Suppressor macrophage (primary cell): Measurements from ENCODE around the gene CNTN5.

Experiments
- DNase-seq, 4 experiments: peaks; one replicate each; pipeline ENCODE4 v3.0.0-alpha.2; 2020 to 2022

CNTN5 gene

DNA sequence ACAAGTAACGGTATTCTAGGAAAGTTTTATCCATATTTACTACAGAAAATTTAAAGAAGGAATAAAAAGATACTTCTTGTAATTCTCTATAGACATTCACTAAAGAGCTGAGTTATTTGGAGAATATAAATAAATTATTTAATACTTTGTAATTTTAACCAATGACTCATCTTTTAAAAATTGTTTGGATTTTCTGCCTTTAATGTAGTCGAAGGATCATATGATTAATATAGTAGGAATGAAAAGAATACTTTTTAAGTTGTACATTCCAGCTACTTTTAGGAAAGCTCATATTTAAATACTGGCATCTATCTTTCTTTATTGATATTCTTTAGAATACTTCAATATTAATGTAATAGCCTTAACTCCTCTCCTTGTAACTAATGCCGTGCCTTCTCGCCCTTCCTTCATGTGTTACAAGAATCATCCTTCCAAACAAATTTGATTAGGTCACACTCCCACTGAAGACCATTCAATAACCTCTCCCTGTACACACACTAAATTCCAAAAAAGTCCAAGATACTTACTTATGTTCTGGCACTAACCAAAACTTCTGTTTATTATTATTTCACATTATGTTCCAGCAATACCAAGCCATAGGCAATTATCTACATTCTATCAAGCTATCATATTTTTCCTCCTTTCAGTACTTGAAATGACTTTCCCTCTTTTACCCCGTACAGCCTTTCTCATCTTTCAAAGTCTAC is 501.9 kb downstream of the CNTN5 start:
- DNase-seq, result no peak

DNA sequence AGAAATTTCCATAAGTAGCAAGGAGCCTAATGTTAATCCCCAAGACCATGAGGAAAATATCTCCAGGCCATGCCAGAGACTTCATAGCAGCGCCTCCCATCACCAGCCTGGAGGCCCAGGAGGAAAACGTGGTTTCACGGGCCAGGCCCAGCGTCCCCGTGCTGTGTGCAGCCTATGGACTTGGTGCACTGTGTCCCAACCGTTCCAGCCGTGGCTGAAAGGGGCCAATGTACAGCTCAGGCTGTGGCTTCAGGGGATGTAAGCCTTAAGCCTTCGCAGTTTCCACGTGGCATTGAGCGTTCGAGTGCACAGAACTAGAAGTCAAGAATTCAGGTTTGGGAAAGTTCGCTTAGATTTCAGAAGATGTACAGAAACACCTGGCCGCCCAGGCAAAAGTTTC is 510.7 kb downstream of the CNTN5 start:
- no peak for DNase-seq

DNA sequence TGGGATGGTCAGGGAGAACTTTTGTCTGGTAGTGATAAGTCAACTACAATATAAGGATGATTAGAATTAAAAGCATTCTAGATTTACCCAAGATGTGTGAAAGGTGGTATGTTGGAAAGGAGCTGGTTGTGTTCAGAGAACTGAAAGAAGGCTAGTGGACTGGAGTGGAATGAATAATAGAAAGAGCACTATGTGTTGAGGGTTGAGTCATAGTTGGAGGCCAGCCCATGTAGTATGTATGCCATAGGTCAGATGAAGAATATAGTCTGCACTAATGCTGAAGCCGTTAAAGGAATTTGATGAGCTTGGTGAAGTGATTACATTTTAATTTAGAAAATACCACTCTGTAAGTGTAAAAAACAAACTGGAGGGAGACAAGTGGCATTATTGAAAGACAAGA is 514.1 kb downstream of the CNTN5 start:
- DNase-seq, result no peak

GRCh38 chr11:99535406-99535805 is 514.7 kb downstream of the CNTN5 start:
- no peak for DNase-seq

DNA sequence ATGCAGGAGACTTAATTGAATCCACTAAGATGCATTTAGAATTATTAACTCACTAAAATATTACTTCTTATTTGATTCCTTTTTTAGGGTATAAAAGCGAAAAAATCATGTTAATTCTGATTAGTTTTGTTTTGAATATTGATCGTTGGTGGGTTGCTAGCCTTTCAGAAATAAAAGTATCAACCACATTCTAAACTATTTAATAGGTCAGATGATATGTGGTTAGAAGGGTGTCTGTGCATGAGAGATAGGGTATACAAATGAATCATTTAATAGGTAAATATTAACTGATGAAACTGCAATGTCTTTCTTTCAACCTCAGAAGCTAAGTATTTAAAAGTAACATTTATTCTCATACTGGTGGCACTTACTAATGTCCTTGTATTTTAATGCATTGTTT is 515.1 kb downstream of the CNTN5 start:
- no peak for DNase-seq

DNA sequence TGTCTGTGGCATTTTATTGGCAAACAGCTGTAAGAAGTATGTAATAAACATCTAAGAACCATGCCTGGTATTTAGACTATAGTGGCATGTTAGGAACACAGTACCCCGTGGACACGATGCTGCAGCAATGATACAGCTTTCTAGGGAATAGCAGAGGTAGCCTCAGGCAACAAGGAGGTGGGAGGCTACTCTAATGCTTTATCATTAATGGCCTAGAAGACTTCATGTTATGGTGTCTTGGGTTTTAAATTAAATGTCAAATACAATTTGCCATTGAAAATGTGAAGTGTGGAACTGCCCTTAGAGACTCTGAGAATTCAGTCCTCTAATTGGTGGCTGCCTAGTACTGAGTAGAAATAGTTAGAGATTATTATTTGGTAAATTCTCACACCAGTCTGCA is 516.9 kb downstream of the CNTN5 start:
- no peak for DNase-seq

DNA sequence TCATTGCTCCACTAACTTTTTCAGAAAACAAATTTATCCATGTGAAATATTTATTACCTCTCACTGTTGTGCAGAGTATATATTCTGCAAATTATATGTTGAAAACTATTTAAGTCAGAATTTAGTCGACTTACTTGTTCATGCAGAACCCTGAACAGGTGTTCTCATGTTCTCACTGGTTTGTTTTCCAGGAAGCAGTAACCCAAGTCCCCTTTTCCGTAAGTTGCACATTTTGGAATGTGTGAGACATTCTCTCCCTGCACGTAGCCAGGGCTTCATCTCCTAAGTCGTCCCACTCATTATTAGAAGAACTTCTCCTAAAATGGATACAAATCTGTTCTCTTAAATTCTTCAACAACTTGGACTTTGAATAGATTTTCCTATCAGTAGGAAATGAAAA is 524.9 kb downstream of the CNTN5 start:
- DNase-seq, result no peak

DNA sequence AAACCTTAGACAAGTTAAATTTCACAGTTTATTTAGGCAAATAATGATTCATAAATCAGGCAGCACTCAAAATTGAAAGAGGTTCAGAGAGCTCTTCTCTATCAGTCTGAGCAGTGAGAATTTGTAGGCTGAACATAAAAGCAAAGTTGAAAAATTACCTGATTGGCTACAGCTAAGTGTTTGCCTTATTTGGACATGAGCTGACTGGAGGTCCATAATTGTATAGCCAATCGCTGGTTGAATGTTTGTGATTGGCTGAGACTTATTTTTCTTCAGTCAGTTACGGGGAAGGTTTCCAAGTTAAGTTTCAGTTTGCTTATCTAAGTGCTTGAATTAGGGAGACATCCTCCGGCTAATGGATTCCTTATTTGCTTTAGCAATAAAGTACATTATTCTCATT is 527.5 kb downstream of the CNTN5 start:
- no peak for DNase-seq

DNA sequence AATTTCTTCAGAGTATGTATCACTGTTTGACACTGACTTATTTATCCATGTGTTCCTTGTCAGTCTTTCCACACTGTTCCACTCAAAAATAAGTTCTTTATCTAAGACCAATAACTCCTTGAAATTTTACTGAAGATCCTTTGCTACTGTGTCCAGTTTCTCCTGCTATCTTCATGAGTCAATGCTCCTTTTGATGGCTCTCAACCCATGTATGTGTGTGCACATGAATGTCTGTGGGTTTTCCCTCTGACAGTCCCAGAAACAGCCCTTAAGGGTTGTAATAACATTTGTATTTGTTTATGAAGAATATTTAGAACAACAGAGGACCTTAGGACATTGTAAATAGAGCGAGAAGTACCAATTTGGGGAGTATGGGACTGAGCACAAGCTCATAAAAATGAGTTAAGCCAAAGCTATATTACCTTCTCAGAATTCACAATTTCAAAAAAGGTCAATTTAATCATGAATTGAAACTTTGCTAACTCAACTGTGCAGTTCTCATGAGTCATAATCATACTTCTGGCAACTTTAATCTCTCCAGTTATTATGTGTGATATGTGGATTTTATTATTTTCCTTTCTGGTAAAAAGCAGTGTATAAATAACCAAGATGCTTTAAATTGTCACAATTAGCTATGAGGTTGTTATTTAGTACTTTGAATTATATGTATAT is 533.6 kb downstream of the CNTN5 start:
- DNase-seq, result no peak

DNA sequence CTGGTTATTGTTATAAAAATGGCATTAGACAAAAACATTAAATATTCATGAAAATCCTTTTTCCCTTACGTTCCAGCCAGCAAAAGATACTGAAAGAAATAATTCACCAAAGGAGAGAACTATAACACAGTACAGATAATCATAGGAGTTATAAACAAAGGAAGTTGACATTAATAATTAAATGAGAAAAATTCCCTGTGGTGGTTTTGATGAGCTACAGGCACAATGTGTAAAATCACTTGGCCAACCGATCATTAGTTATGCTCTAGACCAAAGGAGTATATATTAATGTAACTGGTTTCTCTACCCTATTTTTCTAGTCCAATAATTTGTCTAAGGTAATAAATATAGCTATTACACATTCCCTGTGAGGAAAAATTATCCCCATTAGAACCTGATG is 534.7 kb downstream of the CNTN5 start:
- DNase-seq, result no peak

- no peak for DNase-seq
Observed at GRCh38 chr11:99565333-99565732, 544.6 kb downstream of the CNTN5 start.

DNA sequence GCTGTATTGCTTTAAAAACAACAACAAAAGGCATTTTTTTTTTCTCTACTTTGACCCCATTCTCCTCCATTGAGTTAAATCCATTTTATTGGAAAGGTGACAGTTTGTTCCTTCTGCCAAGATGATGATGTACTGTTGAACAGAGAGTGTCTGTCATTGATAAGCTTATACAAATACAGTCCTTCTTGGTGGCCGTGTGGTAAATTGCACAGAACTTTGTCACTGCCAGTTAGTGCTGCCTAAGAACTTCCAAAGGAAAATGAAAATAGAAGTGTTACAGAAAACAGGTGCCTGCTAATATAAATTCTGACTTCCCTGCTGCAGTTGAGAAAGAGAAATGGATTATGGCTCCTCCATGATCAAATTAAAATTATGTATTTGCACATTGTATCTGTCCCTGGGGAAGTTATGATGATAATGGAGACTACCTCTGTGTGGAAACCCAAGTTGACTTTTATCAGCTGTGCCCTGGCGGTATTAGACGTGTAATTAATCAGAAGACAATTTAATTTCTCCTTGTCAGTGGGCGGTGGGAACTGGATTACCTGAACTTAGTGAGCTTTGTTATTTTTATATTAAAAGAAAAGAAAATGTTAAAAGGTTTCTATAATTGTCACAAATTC is 546.7 kb downstream of the CNTN5 start:
- DNase-seq, result no peak

DNA sequence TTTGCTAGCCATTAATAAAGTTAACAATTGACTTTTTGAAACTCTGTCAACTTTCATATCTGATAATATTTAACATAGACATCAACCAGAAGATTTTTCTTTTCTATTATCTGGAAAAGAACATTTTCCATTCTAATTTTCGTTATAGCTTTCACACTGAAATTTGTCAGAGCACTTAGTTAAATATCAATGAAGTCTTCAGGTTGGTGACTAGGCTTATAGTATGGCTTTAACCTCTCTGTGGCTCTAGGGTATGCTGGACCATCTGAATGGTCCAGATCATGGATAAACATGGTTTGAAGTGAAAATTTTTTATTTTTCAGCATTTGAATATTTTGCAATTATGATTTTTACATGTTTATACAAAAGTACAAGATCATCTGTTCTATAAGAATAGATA is 548.1 kb downstream of the CNTN5 start:
- no peak for DNase-seq

GRCh38 chr11:99571094-99571493 is 550.3 kb downstream of the CNTN5 start:
- DNase-seq, result no peak

DNA sequence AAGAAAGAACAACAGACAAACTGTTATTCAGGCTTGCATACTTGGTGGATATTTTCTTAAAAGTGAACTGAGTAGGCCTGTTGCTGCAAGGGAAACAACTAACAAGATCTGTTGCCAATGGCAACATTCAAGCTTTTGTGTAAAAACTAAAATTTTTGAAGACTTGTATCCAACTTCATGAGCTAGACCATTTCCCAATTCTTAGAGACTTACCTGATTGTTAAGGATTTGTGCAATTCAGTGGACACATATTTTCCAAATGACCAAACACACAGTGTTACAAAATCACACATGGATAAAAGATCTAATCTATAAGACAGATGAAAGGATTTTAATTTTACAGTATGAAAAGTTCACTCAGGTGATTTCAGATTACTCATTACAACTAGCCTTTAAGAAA is 564.1 kb downstream of the CNTN5 start:
- DNase-seq, result no peak

GRCh38 chr11:99585606-99586005 is 564.9 kb downstream of the CNTN5 start:
- DNase-seq, result no peak

DNA sequence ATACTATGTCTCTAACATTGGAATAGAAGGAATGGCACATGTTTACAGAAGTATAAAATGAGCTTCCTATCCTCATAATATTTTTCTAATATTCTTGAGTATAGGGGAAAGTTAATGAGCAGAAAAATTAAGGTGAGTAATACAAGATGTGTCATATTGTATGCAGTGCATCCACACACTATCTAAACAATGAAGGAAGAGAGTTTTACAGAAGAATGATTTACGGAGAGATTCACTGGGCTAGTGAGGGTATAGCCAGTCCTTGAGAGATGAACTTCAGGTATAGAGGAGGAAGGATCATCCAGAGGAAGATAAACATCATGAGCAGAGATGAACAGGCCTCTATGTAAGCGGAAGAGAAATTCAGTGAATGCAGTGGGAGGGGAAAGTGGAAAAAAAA is 569.0 kb downstream of the CNTN5 start:
- DNase-seq, result no peak

- peak in 1 of 4 experiments; percentile 5 for DNase-seq
Observed at GRCh38 chr11:99592266-99592665, 571.5 kb downstream of the CNTN5 start.

DNA sequence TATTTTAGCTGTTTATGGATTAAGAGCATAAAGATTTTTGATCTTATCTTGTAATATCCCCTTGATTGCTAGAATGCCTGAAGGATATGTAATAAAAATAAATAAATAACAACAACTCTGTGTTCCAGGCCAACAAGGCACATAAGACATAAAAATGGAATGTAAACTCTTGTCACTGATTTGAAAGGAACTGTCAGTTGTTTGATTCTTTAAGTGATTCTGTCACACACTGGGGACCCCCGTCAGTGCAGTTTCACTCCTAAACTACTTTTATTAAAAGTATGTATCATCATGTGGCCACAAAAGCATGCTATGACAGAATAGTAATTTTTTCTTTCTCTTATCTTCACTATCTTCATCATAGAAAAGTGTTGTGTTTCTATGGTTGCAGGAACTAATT is 572.4 kb downstream of the CNTN5 start:
- DNase-seq, result no peak

- no peak for DNase-seq
Observed at GRCh38 chr11:99601179-99601578, 580.4 kb downstream of the CNTN5 start.

DNA sequence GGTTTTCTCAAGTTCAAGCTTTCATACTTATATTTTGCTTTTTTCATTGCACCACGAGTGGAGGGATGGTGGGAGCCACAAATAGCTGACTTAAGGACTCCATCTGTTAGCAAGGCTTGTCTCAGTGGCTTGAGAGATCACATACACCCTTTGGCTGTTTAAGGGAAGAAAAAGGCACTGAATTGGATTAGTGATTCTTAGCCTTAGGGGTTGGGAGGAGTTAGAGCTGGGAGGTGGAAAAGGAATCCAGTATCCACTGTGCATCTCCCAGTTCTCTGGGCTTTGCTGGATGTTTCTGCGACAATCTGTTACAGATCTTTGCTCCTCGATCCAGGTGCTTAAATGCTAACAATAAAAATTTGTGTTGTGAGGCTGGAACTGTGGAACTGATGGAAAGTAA is 593.6 kb downstream of the CNTN5 start:
- DNase-seq, result no peak

DNA sequence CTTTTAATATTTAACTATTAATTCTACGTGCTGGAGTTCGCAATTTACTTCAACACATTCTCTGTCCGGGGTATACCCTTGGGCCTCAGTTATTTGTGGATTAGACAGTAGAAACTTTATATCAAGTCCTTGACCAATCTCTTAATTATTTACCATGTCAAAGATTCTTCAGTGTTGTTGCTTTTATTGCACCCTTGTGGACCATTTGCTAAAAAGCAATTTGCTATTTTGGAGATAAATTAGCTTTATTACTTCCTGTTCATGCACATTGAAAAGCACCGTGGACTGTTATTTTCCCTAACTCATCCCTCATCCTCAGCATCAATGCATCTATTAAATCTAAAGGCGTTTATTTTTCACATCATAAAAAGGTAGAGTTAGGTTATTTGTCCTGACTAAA is 609.9 kb downstream of the CNTN5 start:
- no peak for DNase-seq

DNA sequence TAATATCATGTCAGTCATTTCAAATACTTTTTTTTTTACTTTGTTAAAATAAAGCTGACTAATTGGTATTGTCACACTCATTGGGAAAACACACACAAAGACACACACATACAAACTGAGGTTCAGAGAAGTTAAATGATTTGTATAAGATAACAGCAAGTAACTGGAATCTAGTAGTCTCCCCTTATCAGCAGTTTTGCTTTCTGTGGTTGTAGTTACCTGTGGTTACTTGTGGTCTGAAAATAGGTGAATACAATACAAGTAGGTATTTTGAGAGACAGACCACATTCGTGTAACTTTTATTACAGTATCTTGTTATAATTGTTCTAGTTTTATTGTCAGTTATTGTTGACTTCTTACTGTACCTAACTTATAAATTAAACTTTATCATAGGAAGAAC is 610.9 kb downstream of the CNTN5 start:
- DNase-seq, result no peak

GRCh38 chr11:99632969-99633368 is 612.2 kb downstream of the CNTN5 start:
- DNase-seq, result peak in 2 of 4 experiments; percentile 1 to 3
